GM12891 (cell line): ENCODE measurements around the gene RUNX3.

Experiments
- DNase-seq: peaks from one replicate; pipeline ENCODE4 v3.0.0; 2011; ENCODE audit warnings: low spot score; ENCODE audit not compliant: insufficient read length
- FAIRE-seq: peaks from 2 replicates; lab custom pipeline; 2011; peaks lifted over from hg19 to GRCh38; lab: Jason Lieb, UNC
- PAX5 ChIP-seq: IDR thresholded peaks from 2 replicates; pipeline ENCODE4 v1.6.1; 2011; ENCODE audit warnings: low read length, moderate library complexity, mild to moderate bottlenecking; ENCODE audit not compliant: insufficient read depth, severe bottlenecking
- POLR2A ChIP-seq: IDR thresholded peaks from 2 replicates; pipeline ENCODE4 v1.6.1; 2011; ENCODE audit warnings: low read depth, low read length, control low read depth
- POLR2AphosphoS5 ChIP-seq: IDR thresholded peaks from 2 replicates; pipeline ENCODE4 v1.6.1; 2011; ENCODE audit warnings: low read depth, low read length, control low read depth
- POU2F2 ChIP-seq: IDR thresholded peaks from 2 replicates; pipeline ENCODE4 v1.6.1; 2011; ENCODE audit warnings: low read depth, mild to moderate bottlenecking, control low read depth, low read length, moderate library complexity
- SPI1 ChIP-seq: IDR thresholded peaks from 2 replicates; pipeline ENCODE4 v1.6.1; 2011; ENCODE audit warnings: low read depth, low read length, control low read depth
- TAF1 ChIP-seq: IDR thresholded peaks from 2 replicates; pipeline ENCODE4 v1.6.1; 2011; ENCODE audit warnings: low read depth, low read length, control low read depth

RUNX3 gene

GRCh38 chr1:24925082-24925779 lies 4.8 kb downstream of the RUNX3 start:
- DNase-seq (no peak), FAIRE-seq (peak; percentile 94)
- TF ChIP-seq TAF1: no peak
- peak; percentile 43; the same call in 1 of the 2 replicates for TF ChIP-seq SPI1
- TF ChIP-seq POLR2AphosphoS5: peak; percentile 32; the same call in 1 of the 2 replicates
- peak; percentile 79; the same call in 1 of the 2 replicates for TF ChIP-seq POU2F2
- no peak; the same call in 1 of the 2 replicates for TF ChIP-seq POLR2A
- peak; percentile 9 for TF ChIP-seq PAX5

GRCh38 chr1:24923485-24924113 lies 6.5 kb downstream of the RUNX3 start:
- TF ChIP-seq POLR2A: no peak
- TF ChIP-seq PAX5: no peak
- peak; percentile 66 for TF ChIP-seq POLR2AphosphoS5
- TF ChIP-seq SPI1: no peak
- peak; percentile 68 for TF ChIP-seq POU2F2
- peak; percentile 40; the same call in 1 of the 2 replicates for TF ChIP-seq TAF1
- FAIRE-seq: peak; percentile 91
- no peak for DNase-seq

DNA sequence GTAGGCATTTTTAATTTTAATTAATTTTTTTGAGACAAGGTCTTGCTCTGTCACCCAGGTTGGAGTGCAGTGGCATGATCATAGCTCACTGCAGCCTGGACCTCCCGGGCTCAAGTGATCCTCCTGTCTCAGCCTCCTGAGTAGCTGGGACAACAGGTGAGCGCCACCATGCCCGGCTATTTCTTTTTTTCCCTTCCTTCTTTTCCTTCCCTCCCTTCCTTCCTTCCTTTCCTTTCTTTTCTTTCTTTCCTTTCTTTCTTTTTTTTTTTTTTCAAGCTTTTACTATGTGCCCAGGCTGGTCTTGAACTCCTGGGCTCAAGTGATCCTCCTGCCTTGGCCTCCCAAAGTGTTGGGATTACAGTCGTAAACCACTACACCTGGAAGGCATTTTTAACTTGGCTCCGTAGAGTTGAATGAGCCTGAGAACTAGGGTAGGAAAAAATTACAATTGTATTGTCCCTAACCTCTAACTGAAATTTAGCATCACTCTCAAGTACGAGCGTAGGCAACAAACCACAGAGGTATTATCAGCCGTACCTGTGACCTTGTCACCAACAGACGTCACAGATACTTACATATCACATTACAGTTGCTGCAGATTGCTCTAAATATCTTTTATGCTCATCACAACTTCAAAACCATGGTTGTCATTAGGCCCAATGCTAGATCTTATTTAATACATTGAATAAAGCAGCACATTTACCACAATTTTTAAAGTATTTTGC lies 8.0 kb downstream of the RUNX3 start:
- FAIRE-seq: peak; percentile 76
- no peak for TF ChIP-seq POLR2AphosphoS5
- TF ChIP-seq POU2F2: no peak
- no peak for TF ChIP-seq POLR2A
- TF ChIP-seq PAX5: no peak
- TF ChIP-seq TAF1: no peak
- no peak for TF ChIP-seq SPI1

DNA sequence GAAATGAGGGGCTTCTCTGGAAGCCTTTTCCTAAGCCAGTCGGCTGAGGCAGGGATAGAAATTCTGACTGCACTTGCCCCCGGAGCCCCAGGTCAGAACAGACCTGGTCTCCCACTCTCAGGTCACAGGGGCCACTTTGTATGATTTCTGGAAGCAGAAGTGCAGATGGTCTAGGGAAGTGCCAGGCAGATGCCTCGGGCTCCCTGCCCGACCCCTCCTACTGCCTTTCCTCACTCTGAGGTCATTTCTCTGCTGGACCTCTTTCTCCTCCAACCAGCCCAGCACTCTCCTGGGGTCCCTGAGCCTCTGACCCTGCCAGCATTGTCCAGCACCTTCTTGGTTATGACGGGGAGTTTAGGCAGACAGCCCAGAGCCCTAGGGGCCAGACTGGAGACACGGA lies 8.7 kb downstream of the RUNX3 start:
- no peak; the same call in 1 of the 2 replicates for TF ChIP-seq POLR2AphosphoS5
- TF ChIP-seq POLR2A: peak; percentile 42; the same call in 1 of the 2 replicates
- DNase-seq: no peak
- FAIRE-seq: peak; percentile 9

More for the DNA sequence above, 8.0 kb downstream of the RUNX3 start:
- no peak for DNase-seq

DNA sequence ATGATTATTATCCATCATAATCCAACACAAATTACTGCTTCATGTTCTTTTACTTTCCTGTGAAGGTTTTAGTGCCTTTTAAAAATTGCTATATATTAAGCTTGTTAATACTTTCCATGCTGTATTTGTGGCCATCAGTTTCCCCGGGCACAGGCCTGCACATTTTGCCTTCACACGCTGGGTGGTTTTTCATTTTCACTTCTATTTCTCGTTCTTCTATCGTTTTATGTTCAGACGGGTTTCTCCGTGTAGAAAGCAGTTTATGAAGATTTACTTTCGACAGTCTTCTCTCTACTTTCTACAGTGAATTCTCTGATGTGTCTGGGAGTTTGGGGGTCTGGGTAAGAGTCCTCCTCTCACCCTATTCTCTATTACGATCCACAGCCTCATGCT lies 9.5 kb downstream of the RUNX3 start:
- no peak for DNase-seq
- FAIRE-seq: peak; percentile 82
- TF ChIP-seq POLR2AphosphoS5 (0 out of 2 replicates have a peak, but pooled peaks have one; percentile 10), TAF1 (no peak), SPI1 (no peak)

DNA sequence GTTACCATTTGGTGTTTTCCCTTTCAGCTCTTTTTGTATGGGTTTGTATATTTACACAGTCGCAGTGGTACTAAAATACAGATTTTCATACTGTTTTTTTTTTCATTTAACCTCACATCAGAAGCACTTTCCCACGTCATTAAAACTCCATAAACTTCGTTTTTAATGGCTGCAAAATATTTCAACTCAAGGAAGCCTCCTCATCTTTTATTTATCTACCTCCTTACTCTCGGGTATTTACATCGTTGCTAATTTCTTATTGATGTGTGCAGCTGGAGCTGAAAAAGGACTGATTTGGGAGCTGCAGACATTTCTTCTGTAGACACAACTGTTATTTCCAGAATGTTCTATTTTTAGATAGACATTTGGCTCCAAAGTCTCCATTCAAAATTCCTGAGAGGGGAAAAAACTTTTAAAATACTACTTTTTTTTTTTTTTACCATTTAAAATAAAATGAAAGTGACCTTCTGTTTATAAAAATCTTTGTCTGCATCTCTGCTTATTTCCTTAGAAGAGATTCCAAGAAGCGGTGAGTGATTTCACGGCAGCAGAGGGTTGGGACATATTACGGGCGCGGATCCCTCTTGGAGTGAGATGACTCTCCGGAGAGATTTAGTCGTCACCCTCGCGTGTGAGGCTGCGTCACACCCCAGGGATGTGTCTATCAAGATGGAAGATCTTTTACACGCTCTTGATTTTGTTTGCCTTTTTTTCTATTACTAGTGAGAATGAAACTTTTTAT lies 10.1 kb downstream of the RUNX3 start:
- TF ChIP-seq POLR2A: no peak
- no peak for TF ChIP-seq TAF1
- TF ChIP-seq PAX5: no peak
- no peak for TF ChIP-seq POLR2AphosphoS5
- no peak for TF ChIP-seq POU2F2
- TF ChIP-seq SPI1: no peak
- DNase-seq (no peak), FAIRE-seq (no peak)

DNA sequence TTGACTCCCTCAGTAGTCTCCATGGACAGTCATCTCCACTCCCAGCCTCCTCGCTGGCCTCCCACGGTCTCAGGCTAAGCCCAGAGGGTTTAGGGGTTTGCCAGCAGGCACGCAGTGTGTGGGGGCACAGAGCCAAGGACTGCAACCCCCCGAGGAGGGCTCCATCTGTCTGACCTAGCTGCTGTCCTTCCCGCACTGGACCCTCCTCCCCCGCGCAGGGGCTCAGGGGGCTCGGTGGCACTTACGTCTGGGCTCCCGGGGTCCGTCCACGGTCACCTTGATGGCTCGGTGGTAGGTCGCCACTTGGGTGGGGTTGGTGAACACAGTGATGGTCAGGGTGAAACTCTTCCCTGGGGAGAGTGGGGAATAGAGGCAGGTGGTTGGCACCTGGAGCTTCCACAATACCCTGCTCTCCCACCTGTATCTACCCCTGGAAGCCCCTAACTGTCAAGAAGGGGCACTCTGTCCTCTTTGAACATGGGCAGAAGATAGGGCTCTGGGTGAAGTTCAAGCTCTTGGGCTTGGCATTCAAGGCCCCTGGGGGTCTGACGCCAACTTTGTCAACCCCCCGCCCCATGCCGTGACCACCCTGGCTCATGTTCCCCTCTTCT lies 11.0 kb downstream of the RUNX3 start:
- FAIRE-seq: no peak
- no peak for DNase-seq
- no peak for TF ChIP-seq POLR2A
- TF ChIP-seq PAX5: no peak
- no peak for TF ChIP-seq POU2F2
- TF ChIP-seq POLR2AphosphoS5: no peak; the same call in 1 of the 2 replicates
- no peak for TF ChIP-seq SPI1
- no peak for TF ChIP-seq TAF1

- no peak for DNase-seq
- FAIRE-seq: no peak
- no peak for TF ChIP-seq POU2F2
- TF ChIP-seq POLR2AphosphoS5: no peak
- TF ChIP-seq POLR2A: no peak
- no peak for TF ChIP-seq SPI1
- TF ChIP-seq PAX5: no peak
- TF ChIP-seq TAF1: no peak
These were observed 11.7 kb downstream of the RUNX3 start for GRCh38 chr1:24918370-24918769.
